ENCODE results near the gene TAS2R60. TPM values are rescaled to one million over a fixed set of nuclear protein-coding genes. Genes with fewer than 3 reads are reported as not detected.
"Not testable (repeated sequence)": the region's sequence is repeated elsewhere in the genome, so short reads cannot be mapped to it uniquely, and the experiment has no call there.

The TAS2R60 gene
- total RNA-seq, 4 donors from 2014 or later = not detected

GRCh38 chr7:143422033-143422432 lies 21.2 kb upstream of the TAS2R60 start:
- WGBS = 88% methylated on average over 3 of the region's 3 CpGs
- H3K27me3 ChIP-seq = no peaks in the 10 kb centered on the region

GRCh38 chr7:143424476-143424875 lies 18.8 kb upstream of the TAS2R60 start:
- not testable (repeated sequence) for H3K27me3 ChIP-seq; H3K36me3 ChIP-seq; H3K4me3 ChIP-seq; H3K4me1 ChIP-seq; H3K27ac ChIP-seq; H3K9me3 ChIP-seq; DNase-seq (ENCODE audit: low spot score in 2 of 2)
- 94% methylated on average over 5 of the region's 34 CpGs for WGBS

More at GRCh38 chr7:143422033-143422432, 21.2 kb upstream of the TAS2R60 start:
- Histone ChIP-seq H3K9me3 (no peaks in the 10 kb centered on the region), H3K4me1 (no peaks in the 10 kb centered on the region), H3K4me3 (no peak overlapping the region), H3K27ac (no peak overlapping the region), H3K36me3 (no peaks in the 10 kb centered on the region)
- TF ChIP-seq CTCF (IDR thresholded peaks at IDR 0.05) = no peak
- no peak for TF ChIP-seq EP300 (IDR thresholded peaks at IDR 0.05)
- TF ChIP-seq POLR2A (IDR thresholded peaks at IDR 0.05) = no peak
- TF ChIP-seq POLR2AphosphoS5 (IDR thresholded peaks at IDR 0.05) = no peak
- DNase-seq (ENCODE audit: low spot score in 2 of 2) = no peak

GRCh38 chr7:143426479-143427142 lies 16.6 kb upstream of the TAS2R60 start:
- TF ChIP-seq POLR2AphosphoS5 (IDR thresholded peaks at IDR 0.05) (no peak), EP300 (IDR thresholded peaks at IDR 0.05) (no peak), POLR2A (IDR thresholded peaks at IDR 0.05) (no peak), CTCF (IDR thresholded peaks at IDR 0.05) (no peak)
- 90% methylated on average over 2 of the region's 2 CpGs for WGBS
- Histone ChIP-seq H3K36me3 (no peaks in the 10 kb centered on the region), H3K27ac (no peak overlapping the region), H3K9me3 (no peaks in the 10 kb centered on the region), H3K4me1 (peaks cover 13% of the 10 kb centered on the region), H3K27me3 (no peaks in the 10 kb centered on the region), H3K4me3 (no peak overlapping the region)
- DNase-seq (ENCODE audit: low spot score in 2 of 2) = no peak

- DNase-seq (ENCODE audit: low spot score in 2 of 2) = no peak
- 52% methylated on average over 10 of the region's 10 CpGs for WGBS
- Histone ChIP-seq H3K4me3 (no peak overlapping the region), H3K27ac (peak overlapping the region; percentile 47), H3K9me3 (no peaks in the 10 kb centered on the region), H3K36me3 (no peaks in the 10 kb centered on the region), H3K4me1 (peaks cover 28% of the 10 kb centered on the region), H3K27me3 (no peaks in the 10 kb centered on the region)
- TF ChIP-seq CTCF (IDR thresholded peaks at IDR 0.05) = no peak
- TF ChIP-seq POLR2AphosphoS5 (IDR thresholded peaks at IDR 0.05) = no peak
- TF ChIP-seq EP300 (IDR thresholded peaks at IDR 0.05) = no peak
- TF ChIP-seq POLR2A (IDR thresholded peaks at IDR 0.05) = no peak
Measured at GRCh38 chr7:143429770-143430698, 13.2 kb upstream of the TAS2R60 start.

- WGBS = 63% methylated on average over 2 of the region's 2 CpGs
- Histone ChIP-seq H3K4me3 (no peak overlapping the region), H3K4me1 (peaks cover 38% of the 10 kb centered on the region), H3K9me3 (no peaks in the 10 kb centered on the region), H3K27ac (no peak overlapping the region), H3K27me3 (no peaks in the 10 kb centered on the region), H3K36me3 (no peaks in the 10 kb centered on the region)
- no peak for DNase-seq (ENCODE audit: low spot score in 2 of 2)
- TF ChIP-seq CTCF (IDR thresholded peaks at IDR 0.05) (no peak), POLR2A (IDR thresholded peaks at IDR 0.05) (no peak), POLR2AphosphoS5 (IDR thresholded peaks at IDR 0.05) (no peak), EP300 (IDR thresholded peaks at IDR 0.05) (no peak)
Measured at GRCh38 chr7:143431109-143431508, 12.1 kb upstream of the TAS2R60 start.
